GM12891 (cell line): Measurements from ENCODE around the gene STPG2.
"Not testable (repeated sequence)": the region's sequence is repeated elsewhere in the genome, so short reads cannot be mapped to it uniquely, and the experiment has no call there.

ENCODE experiments used
- PAX5 ChIP-seq: IDR thresholded peaks from 2 replicates; pipeline ENCODE4 v1.6.1; 2011; ENCODE audit warnings: low read length, moderate library complexity, mild to moderate bottlenecking; ENCODE audit not compliant: insufficient read depth, severe bottlenecking
- POLR2A ChIP-seq: IDR thresholded peaks from 2 replicates; pipeline ENCODE4 v1.6.1; 2011; ENCODE audit warnings: low read depth, low read length, control low read depth
- POLR2AphosphoS5 ChIP-seq: IDR thresholded peaks from 2 replicates; pipeline ENCODE4 v1.6.1; 2011; ENCODE audit warnings: low read depth, low read length, control low read depth
- POU2F2 ChIP-seq: IDR thresholded peaks from 2 replicates; pipeline ENCODE4 v1.6.1; 2011; ENCODE audit warnings: low read depth, mild to moderate bottlenecking, control low read depth, low read length, moderate library complexity
- SPI1 ChIP-seq: IDR thresholded peaks from 2 replicates; pipeline ENCODE4 v1.6.1; 2011; ENCODE audit warnings: low read depth, low read length, control low read depth
- TAF1 ChIP-seq: IDR thresholded peaks from 2 replicates; pipeline ENCODE4 v1.6.1; 2011; ENCODE audit warnings: low read depth, low read length, control low read depth

GRCh38 chr4:97633831-97634230 lies 509.4 kb downstream of the STPG2 start:
- not testable (repeated sequence) for TF ChIP-seq POLR2AphosphoS5, TAF1, POLR2A, POU2F2, SPI1, PAX5
